HL-60 (cell line): Measurements from ENCODE around the gene LEPROT.

Experiments
- CTCF ChIP-seq: IDR thresholded peaks from one replicate; pipeline ENCODE4 v1.5.1; 2011; ENCODE audit warnings: low read length, control low read depth, inconsistent platforms; ENCODE audit not compliant: insufficient read depth
- SPI1 ChIP-seq: IDR thresholded peaks from 2 replicates; pipeline ENCODE4 v1.6.1; 2012; ENCODE audit warnings: low read depth, mild to moderate bottlenecking, borderline replicate concordance

GRCh38 chr1:65412984-65413375, 7.5 kb upstream of the LEPROT start:
- no peak for TF ChIP-seq CTCF
- TF ChIP-seq SPI1 = no peak
